Lower leg skin (tissue), 4 donors: ENCODE data around the gene BBS9. TPM values are rescaled to one million over a fixed set of nuclear protein-coding genes. Genes with fewer than 3 reads are reported as not detected.

Source experiments
- DNase-seq, 2 donors: peaks; one replicate each; pipeline ENCODE4 v3.0.0-alpha.2; 2019; ENCODE audit warnings: low spot score in 2 of 2
- H3K4me3 ChIP-seq: fragments of 200-600 bp; sonication (generic); 2 replicates; pipeline ENCODE4 v1.5.1; 2017; ENCODE audit warnings: mild to moderate bottlenecking, low read depth; ENCODE audit not compliant: poor library complexity, severe bottlenecking
- POLR2A ChIP-seq, 2 donors: fragments of 450-650 bp; IDR thresholded peaks; one replicate each; pipeline ENCODE4 v1.6.1; 2016 to 2017; ENCODE audit warnings: antibody characterized with exemption in 2 of 2, mild to moderate bottlenecking in 1 of 2, moderate library complexity in 1 of 2
- WGBS, 2 donors: methylation state at CpG; one replicate each; pipeline ENCODE4 v1.1.5; 2018; 5-methylcytosine and 5-hydroxymethylcytosine counted together
- intact Hi-C: fragments of 100-400 bp; cut with DNase I; formaldehyde crosslinking; loops from one replicate; pipeline ENCODE4 v1.15.0; 2023; ENCODE audit warnings: low total_unique reads
- total RNA-seq, 4 donors: library from RNA; depleted of rRNA; stranded (reverse); fragments of >200 nt; gene quantifications; one replicate each; pipeline ENCODE4 v1.1.0, GENCODE V29; 2016
- TF ChIP-seq, protein P1 (sequence below), 3 donors: fragments of 450-650 bp; IDR thresholded peaks; one replicate each; pipeline ENCODE4 v1.5.1; 2016; ENCODE audit warnings: antibody characterized with exemption in 3 of 3, mild to moderate bottlenecking in 3 of 3, moderate library complexity in 2 of 3

BBS9 gene
- total RNA-seq, 4 donors from 2014 or later = 10.1 to 25.1 (median 11.2) TPM

DNA sequence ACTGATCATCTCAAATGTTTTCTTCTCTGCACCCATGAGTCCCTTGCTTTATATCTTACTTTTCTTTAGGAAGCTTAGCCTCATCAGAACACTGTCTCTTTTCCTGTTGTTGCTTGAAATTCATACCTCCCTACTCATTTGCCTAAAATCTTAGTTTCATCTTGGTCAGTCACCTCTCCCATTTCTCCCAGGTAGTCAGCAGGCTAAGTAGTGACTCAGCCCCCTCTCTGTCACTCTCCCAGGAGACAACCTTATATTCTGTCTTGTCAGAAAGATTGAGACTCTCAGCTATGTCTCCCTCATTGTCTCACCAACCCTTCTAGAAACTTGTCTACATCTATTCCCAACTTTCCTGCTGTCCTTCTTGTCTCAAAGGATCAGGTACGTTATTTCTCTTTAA, 280.9 kb downstream of the BBS9 start:
- intact Hi-C loops = no loop called here
- DNase-seq = no peak
- no peak for TF ChIP-seq POLR2A (IDR thresholded peaks at IDR 0.05)
- TF ChIP-seq, protein P1, sequence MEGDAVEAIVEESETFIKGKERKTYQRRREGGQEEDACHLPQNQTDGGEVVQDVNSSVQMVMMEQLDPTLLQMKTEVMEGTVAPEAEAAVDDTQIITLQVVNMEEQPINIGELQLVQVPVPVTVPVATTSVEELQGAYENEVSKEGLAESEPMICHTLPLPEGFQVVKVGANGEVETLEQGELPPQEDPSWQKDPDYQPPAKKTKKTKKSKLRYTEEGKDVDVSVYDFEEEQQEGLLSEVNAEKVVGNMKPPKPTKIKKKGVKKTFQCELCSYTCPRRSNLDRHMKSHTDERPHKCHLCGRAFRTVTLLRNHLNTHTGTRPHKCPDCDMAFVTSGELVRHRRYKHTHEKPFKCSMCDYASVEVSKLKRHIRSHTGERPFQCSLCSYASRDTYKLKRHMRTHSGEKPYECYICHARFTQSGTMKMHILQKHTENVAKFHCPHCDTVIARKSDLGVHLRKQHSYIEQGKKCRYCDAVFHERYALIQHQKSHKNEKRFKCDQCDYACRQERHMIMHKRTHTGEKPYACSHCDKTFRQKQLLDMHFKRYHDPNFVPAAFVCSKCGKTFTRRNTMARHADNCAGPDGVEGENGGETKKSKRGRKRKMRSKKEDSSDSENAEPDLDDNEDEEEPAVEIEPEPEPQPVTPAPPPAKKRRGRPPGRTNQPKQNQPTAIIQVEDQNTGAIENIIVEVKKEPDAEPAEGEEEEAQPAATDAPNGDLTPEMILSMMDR (IDR thresholded peaks at IDR 0.05) = no peak
- H3K4me3 ChIP-seq = no peak overlapping the region
- 68 to 80% methylated on average over 1 of the region's 1 CpG for WGBS, 2 donors

DNA sequence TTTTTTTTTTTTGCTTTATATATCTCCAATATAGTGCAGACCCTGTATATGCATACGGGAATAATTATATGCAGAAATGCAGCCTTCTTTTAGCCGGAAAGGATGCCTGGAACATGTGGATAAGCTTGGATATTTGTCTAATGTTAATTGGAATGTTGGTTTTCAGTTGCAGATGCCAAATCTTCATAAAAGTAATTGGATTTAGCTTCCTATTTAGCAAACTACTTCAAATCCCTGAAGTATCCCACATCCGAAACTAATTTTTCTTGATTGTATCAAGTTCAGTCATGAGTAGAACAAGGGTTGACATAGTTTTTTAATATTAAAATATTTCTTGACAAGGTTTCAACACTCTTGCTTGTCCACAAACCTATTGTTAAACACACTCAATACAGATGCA, 281.7 kb downstream of the BBS9 start:
- TF ChIP-seq, protein P1 (IDR thresholded peaks at IDR 0.05) = no peak
- no peak for TF ChIP-seq POLR2A (IDR thresholded peaks at IDR 0.05)
- intact Hi-C loops = no loop called here
- DNase-seq = no peak

DNA sequence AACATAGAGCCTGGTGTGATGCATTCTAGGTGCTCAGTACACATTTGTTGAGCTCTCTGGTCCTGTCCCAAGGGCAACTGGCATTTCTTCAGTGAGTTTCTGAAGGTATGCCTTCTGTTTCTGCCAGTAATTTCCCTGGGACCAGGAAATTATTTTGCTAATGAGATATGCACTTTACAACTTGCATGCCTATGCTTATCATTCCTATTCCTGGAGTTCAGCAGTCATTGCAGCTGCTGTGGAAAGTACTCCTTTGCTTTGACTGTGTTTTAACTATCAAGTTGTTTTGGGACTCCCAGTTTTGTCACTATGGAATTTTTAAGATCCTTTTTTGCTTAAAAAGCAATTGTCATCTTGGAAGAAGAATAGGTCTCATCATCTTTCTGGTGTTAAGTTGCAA, 283.0 kb downstream of the BBS9 start:
- H3K4me3 ChIP-seq = no peak overlapping the region
- no peak for TF ChIP-seq POLR2A (IDR thresholded peaks at IDR 0.05)
- TF ChIP-seq, protein P1 (IDR thresholded peaks at IDR 0.05) = no peak
- no peak for DNase-seq
- intact Hi-C loops = no loop called here

More for the DNA sequence above, 281.7 kb downstream of the BBS9 start:
- no peak overlapping the region for H3K4me3 ChIP-seq
- 55 to 60% methylated on average over 3 of the region's 3 CpGs for WGBS, 2 donors

DNA sequence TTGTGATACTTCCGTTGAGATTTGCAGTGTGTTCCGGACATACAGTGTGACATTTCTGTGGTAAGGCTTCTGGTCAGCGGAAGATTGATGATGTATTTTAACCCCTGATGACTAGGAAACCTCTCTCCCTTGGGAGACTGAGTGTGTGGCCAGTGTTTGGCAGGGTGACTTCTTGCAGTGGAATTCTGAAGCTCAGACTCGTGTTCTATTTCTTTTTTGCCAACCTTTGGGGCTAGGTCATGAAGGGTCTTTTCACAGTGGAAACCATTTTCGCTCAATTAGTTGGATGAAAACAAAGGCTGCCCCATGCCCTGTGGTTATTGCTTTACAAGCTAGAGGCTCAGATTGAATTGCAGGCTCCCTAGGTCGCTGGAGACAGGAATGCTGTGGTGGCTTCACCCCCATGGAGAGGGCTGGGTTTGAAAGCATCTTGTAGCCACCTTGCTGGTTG, 288.9 kb downstream of the BBS9 start:
- DNase-seq = no peak
- no peak overlapping the region for H3K4me3 ChIP-seq
- TF ChIP-seq POLR2A (IDR thresholded peaks at IDR 0.05) = no peak
- TF ChIP-seq, protein P1 (IDR thresholded peaks at IDR 0.05) = no peak
- WGBS, 2 donors = 72 to 83% methylated on average over 6 of the region's 6 CpGs
- intact Hi-C loops = no loop called here

DNA sequence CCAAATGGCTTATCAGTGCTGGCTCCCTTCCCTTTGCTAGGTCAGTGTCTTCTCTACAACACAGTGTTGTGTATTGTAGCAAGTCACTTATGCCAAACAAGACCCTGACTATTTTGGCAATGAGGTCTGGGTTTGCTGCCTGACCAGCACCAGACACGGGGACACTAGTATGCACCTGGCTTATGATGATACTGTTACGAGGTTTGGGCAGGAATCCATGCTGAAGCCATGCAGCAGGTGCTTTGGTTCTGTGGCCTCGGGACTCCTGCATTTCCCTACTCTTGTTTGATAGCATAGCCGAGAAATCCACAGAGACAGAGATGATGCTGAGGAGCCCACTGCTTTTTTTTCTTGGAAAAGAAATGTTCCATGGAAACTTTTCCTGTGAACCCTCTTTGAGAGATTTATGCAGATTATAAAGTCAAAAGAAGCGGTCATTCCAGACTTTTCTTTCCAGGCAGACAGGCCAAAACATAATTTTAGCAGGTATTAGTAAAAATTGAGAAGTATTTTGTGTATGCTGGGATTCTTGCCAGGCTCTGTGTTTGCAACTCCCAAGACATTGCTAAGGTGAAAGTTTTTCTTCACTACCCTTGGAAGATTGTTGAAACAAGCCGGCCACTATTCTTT, 291.1 kb downstream of the BBS9 start:
- TF ChIP-seq, protein P1 (IDR thresholded peaks at IDR 0.05) = no peak
- TF ChIP-seq POLR2A (IDR thresholded peaks at IDR 0.05) = no peak
- H3K4me3 ChIP-seq = no peak overlapping the region
- no peak for DNase-seq
- intact Hi-C loops = no loop called here
- WGBS, 2 donors = 65 to 85% methylated on average over 6 of the region's 6 CpGs

DNA sequence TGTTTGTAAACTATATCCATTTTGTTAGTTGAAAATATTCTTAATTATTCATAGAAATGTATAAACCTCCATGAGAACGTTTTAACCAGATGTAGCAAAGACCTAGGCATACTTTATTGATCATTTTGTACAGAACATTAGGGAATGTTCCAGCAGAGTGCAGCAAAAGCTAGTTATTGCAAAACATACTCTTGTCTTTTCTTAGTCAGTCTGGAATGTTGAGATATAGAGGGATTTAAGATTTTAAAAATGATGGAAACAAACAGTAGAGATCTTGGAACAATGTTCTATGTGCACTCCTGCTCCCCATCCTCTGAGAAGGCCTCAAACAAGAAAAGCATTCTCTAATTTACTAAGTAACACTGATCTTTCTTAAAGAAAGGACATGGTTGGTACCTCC, 292.1 kb downstream of the BBS9 start:
- TF ChIP-seq POLR2A (IDR thresholded peaks at IDR 0.05) = no peak
- TF ChIP-seq, protein P1 (IDR thresholded peaks at IDR 0.05) = no peak
- intact Hi-C loops = no loop called here
- DNase-seq = no peak
- WGBS, 2 donors = 49 to 50% methylated on average over 1 of the region's 1 CpG
- H3K4me3 ChIP-seq = no peak overlapping the region
